K562 treated with DMSO at 1 percent for 24 hours (cell line): ENCODE data around the gene METAP2. TPM values are rescaled to one million over a fixed set of nuclear protein-coding genes. Genes with fewer than 3 reads are reported as not detected.

Experiments
- total RNA-seq: library from RNA; unstranded; fragments of 300-600 nt; gene quantifications from 2 replicates; pipeline ENCODE4 v1.2.3, GENCODE V29; 2022; ENCODE audit warnings: low read depth; ENCODE audit not compliant: insufficient read depth

The METAP2 gene
- total RNA-seq, result 72.0 and 79.6 TPM in 2 replicates

DNA sequence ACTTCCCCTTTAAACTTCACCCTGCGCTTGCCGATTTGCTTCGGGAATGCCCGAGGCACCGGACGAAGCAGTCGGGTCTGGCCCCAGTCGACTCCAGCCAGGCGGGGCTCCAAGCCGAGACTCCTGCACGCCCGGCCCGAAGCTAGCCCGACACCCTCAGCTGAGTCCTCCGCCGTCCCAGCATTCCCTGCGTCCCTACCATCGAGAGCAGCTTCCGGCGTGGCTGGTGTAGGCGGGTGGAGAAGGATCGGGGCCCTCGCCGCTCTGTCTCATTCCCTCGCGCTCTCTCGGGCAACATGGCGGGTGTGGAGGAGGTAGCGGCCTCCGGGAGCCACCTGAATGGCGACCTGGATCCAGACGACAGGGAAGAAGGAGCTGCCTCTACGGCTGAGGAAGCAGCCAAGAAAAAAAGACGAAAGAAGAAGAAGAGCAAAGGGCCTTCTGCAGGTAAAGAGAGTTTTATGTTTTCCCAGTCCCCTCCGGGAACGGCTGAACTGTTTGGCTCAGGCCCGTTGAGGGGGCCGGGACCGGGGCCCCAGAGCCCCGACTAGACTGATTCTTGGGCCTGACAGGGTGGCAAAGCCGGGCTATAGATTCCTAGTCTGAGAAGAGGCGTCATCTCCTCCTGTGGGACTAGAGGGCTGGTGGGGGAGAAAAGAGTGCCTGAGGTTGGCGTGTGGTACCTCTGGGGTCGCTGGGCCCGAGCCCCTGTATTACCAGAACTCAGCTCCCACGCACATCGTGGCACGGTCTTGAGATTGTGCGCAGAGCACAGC is at the start of gene METAP2:
Gene METAP2, plus strand, starts transcription at position 269 of the 776 bp plus-strand sequence. Its CDS starts 28 bp downstream, at position 297.

DNA sequence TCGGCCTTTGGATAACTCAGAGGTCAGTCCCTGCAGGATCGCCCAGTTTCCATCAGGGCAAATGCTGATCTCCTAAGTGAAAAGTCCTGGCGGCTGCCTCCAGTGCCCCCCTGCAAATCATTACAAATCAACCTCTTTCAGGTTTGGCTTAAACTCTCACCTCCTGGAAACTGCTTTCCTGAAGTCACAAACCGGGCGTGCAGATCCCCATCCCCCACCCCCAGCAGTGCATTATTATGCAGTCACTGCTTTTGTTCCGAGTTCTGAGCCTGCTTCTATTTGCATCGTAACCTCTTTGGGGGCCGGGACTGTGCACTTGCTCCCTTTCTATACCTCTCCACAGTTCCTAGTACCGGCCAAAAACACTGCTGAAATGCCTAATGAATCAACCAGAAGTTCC is 77.4 kb downstream of the METAP2 start, which contains the start of gene USP44:
Gene USP44, minus strand, starts transcription at position 172 of the 400 bp plus-strand sequence. CDS start 17,220 bp downstream, outside the sequence.

Other genes starting within 250 kb of the METAP2 start
- gene USP44, start 77.3 kb downstream of the METAP2 start, total RNA-seq, result 2.0 and 2.5 TPM in 2 replicates